ENCODE results near the gene ATP1B3.

GRCh38 chr3:141844108-141844507 is 32.3 kb upstream of the ATP1B3 start:
- TF ChIP-seq, protein P1, sequence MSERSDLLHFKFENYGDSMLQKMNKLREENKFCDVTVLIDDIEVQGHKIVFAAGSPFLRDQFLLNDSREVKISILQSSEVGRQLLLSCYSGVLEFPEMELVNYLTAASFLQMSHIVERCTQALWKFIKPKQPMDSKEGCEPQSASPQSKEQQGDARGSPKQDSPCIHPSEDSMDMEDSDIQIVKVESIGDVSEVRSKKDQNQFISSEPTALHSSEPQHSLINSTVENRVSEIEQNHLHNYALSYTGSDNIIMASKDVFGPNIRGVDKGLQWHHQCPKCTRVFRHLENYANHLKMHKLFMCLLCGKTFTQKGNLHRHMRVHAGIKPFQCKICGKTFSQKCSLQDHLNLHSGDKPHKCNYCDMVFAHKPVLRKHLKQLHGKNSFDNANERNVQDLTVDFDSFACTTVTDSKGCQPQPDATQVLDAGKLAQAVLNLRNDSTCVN (tag by site-specific recombination; optimal IDR thresholded peaks at IDR 0.05), result no peak
- TF ChIP-seq FEZF1 (tag by site-specific recombination; IDR thresholded peaks at IDR 0.05), result no peak
- TF ChIP-seq, protein P2, sequence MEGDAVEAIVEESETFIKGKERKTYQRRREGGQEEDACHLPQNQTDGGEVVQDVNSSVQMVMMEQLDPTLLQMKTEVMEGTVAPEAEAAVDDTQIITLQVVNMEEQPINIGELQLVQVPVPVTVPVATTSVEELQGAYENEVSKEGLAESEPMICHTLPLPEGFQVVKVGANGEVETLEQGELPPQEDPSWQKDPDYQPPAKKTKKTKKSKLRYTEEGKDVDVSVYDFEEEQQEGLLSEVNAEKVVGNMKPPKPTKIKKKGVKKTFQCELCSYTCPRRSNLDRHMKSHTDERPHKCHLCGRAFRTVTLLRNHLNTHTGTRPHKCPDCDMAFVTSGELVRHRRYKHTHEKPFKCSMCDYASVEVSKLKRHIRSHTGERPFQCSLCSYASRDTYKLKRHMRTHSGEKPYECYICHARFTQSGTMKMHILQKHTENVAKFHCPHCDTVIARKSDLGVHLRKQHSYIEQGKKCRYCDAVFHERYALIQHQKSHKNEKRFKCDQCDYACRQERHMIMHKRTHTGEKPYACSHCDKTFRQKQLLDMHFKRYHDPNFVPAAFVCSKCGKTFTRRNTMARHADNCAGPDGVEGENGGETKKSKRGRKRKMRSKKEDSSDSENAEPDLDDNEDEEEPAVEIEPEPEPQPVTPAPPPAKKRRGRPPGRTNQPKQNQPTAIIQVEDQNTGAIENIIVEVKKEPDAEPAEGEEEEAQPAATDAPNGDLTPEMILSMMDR (tag by site-specific recombination; IDR thresholded peaks at IDR 0.05), result no peak
- TF ChIP-seq, protein P3, sequence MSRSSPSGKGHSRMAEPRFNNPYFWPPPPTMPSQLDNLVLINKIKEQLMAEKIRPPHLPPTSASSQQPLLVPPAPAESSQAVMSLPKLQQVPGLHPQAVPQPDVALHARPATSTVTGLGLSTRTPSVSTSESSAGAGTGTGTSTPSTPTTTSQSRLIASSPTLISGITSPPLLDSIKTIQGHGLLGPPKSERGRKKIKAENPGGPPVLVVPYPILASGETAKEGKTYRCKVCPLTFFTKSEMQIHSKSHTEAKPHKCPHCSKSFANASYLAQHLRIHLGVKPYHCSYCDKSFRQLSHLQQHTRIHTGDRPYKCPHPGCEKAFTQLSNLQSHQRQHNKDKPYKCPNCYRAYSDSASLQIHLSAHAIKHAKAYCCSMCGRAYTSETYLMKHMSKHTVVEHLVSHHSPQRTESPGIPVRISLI (tag by site-specific recombination; IDR thresholded peaks at IDR 0.05), result no peak
- TF ChIP-seq, protein P4, sequence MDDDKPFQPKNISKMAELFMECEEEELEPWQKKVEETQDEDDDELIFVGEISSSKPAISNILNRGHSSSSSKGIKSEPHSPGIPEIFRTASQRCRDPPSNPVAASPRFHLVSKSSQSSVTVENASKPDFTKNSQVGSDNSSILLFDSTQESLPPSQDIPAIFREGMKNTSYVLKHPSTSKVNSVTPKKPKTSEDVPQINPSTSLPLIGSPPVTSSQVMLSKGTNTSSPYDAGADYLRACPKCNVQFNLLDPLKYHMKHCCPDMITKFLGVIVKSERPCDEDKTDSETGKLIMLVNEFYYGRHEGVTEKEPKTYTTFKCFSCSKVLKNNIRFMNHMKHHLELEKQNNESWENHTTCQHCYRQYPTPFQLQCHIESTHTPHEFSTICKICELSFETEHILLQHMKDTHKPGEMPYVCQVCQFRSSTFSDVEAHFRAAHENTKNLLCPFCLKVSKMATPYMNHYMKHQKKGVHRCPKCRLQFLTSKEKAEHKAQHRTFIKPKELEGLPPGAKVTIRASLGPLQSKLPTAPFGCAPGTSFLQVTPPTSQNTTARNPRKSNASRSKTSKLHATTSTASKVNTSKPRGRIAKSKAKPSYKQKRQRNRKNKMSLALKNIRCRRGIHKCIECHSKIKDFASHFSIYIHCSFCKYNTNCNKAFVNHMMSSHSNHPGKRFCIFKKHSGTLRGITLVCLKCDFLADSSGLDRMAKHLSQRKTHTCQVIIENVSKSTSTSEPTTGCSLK (tag by site-specific recombination; IDR thresholded peaks at IDR 0.05), result no peak
- no peak for TF ChIP-seq ZNF214 (tag by site-specific recombination; IDR thresholded peaks at IDR 0.05; ENCODE audit: borderline replicate concordance)
- TF ChIP-seq, protein P5, sequence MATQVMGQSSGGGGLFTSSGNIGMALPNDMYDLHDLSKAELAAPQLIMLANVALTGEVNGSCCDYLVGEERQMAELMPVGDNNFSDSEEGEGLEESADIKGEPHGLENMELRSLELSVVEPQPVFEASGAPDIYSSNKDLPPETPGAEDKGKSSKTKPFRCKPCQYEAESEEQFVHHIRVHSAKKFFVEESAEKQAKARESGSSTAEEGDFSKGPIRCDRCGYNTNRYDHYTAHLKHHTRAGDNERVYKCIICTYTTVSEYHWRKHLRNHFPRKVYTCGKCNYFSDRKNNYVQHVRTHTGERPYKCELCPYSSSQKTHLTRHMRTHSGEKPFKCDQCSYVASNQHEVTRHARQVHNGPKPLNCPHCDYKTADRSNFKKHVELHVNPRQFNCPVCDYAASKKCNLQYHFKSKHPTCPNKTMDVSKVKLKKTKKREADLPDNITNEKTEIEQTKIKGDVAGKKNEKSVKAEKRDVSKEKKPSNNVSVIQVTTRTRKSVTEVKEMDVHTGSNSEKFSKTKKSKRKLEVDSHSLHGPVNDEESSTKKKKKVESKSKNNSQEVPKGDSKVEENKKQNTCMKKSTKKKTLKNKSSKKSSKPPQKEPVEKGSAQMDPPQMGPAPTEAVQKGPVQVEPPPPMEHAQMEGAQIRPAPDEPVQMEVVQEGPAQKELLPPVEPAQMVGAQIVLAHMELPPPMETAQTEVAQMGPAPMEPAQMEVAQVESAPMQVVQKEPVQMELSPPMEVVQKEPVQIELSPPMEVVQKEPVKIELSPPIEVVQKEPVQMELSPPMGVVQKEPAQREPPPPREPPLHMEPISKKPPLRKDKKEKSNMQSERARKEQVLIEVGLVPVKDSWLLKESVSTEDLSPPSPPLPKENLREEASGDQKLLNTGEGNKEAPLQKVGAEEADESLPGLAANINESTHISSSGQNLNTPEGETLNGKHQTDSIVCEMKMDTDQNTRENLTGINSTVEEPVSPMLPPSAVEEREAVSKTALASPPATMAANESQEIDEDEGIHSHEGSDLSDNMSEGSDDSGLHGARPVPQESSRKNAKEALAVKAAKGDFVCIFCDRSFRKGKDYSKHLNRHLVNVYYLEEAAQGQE (tag by site-specific recombination; IDR thresholded peaks at IDR 0.05), result no peak
- TF ChIP-seq, protein P6, sequence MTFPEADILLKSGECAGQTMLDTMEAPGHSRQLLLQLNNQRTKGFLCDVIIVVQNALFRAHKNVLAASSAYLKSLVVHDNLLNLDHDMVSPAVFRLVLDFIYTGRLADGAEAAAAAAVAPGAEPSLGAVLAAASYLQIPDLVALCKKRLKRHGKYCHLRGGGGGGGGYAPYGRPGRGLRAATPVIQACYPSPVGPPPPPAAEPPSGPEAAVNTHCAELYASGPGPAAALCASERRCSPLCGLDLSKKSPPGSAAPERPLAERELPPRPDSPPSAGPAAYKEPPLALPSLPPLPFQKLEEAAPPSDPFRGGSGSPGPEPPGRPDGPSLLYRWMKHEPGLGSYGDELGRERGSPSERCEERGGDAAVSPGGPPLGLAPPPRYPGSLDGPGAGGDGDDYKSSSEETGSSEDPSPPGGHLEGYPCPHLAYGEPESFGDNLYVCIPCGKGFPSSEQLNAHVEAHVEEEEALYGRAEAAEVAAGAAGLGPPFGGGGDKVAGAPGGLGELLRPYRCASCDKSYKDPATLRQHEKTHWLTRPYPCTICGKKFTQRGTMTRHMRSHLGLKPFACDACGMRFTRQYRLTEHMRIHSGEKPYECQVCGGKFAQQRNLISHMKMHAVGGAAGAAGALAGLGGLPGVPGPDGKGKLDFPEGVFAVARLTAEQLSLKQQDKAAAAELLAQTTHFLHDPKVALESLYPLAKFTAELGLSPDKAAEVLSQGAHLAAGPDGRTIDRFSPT (tag by site-specific recombination; IDR thresholded peaks at IDR 0.05), result no peak
- TF ChIP-seq ZNF707 (tag by site-specific recombination; IDR thresholded peaks at IDR 0.05), result no peak
- no peak for TF ChIP-seq ZNF211 (tag by site-specific recombination; IDR thresholded peaks at IDR 0.05; ENCODE audit: low read depth)
- no peak for TF ChIP-seq PATZ1 (tag by site-specific recombination; IDR thresholded peaks at IDR 0.05)
- TF ChIP-seq ZBTB7A (tag by site-specific recombination; IDR thresholded peaks at IDR 0.05; ENCODE audit: low read depth), result no peak
- no peak for TF ChIP-seq ZNF549 (tag by site-specific recombination; IDR thresholded peaks at IDR 0.05)
